Measurements from ENCODE around the gene SLFN14.
A peak's percentile ranks its signal among the peaks of the same experiment; 100 is the strongest.
"Not testable (repeated sequence)": the region's sequence is repeated elsewhere in the genome, so short reads cannot be mapped to it uniquely, and the experiment has no call there.

SLFN14 gene

GRCh38 chr17:35519906-35520442 lies 40.6 kb downstream of the SLFN14 start:
- no peak overlapping the region for H3K27ac ChIP-seq
- ChIA-PET CTCF (interaction anchor here (0.7 kb wide), 1 partner anchor 27 kb away, joined by 5 read pairs; no protein-coding TSS in a partner anchor), POLR2A (ENCODE audit: low non-redundant PET) (no interaction called here)
- TF ChIP-seq, protein P1, sequence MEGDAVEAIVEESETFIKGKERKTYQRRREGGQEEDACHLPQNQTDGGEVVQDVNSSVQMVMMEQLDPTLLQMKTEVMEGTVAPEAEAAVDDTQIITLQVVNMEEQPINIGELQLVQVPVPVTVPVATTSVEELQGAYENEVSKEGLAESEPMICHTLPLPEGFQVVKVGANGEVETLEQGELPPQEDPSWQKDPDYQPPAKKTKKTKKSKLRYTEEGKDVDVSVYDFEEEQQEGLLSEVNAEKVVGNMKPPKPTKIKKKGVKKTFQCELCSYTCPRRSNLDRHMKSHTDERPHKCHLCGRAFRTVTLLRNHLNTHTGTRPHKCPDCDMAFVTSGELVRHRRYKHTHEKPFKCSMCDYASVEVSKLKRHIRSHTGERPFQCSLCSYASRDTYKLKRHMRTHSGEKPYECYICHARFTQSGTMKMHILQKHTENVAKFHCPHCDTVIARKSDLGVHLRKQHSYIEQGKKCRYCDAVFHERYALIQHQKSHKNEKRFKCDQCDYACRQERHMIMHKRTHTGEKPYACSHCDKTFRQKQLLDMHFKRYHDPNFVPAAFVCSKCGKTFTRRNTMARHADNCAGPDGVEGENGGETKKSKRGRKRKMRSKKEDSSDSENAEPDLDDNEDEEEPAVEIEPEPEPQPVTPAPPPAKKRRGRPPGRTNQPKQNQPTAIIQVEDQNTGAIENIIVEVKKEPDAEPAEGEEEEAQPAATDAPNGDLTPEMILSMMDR (conservative IDR thresholded peaks at IDR 0.05; ENCODE audit: low read depth), result no peak
- DNase-seq (ENCODE audit: low spot score), result no peak

GRCh38 chr17:35519439-35519838 lies 41.2 kb downstream of the SLFN14 start:
- POLR2A ChIA-PET (ENCODE audit: low non-redundant PET), result no interaction called here
- H3K27ac ChIP-seq, result no peak overlapping the region
- DNase-seq (ENCODE audit: low spot score), result peak; percentile 80
- CTCF ChIA-PET, result no interaction called here
- TF ChIP-seq, protein P1 (conservative IDR thresholded peaks at IDR 0.05; ENCODE audit: low read depth), result no peak

DNA sequence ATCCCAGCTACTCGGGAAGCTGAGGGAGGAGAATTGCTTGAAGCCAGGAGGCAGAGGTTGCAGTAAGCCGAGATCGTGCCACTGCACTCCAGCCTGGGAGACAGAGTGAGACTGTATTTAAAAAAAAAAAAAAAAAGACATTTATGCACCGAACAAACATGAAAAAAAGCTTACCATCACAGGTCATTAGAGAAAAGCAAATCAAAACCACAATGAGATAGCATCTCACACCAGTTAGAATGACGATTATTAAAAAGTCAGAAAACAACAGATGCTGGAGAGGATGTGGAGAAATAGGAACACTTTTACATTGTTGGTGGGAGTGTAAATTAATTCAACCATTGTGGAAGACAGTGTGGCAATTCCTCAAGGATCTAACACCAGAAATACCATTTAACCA lies 42.2 kb downstream of the SLFN14 start:
- POLR2A ChIA-PET (ENCODE audit: low non-redundant PET); CTCF ChIA-PET; DNase-seq (ENCODE audit: low spot score); H3K27ac ChIP-seq: not testable (repeated sequence)

DNA sequence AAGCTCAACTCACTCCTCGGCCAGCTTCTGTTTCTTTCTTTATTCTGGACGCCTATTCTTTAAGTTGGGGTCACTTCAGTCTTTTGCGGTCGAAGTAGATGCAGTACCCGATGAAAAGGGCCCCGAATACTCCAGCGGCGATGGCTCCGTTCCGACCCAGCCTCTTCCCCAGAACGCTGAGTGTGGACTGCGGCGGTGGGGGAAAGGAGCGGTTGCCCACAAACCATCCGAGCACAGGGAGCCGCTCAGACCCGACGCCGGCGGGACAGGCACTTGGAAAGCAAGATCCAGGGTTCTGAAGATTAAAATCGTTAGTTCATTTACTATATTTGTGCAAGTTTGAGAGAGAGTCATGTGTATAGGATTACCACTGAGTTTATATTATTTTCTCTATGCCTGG lies 45.6 kb downstream of the SLFN14 start:
- ChIA-PET CTCF (no interaction called here), POLR2A (ENCODE audit: low non-redundant PET) (no interaction called here)
- DNase-seq (ENCODE audit: low spot score), result no peak
- no peak overlapping the region for H3K27ac ChIP-seq
- TF ChIP-seq, protein P1 (conservative IDR thresholded peaks at IDR 0.05; ENCODE audit: low read depth), result no peak

GRCh38 chr17:35514564-35514963 lies 46.1 kb downstream of the SLFN14 start:
- TF ChIP-seq, protein P1 (conservative IDR thresholded peaks at IDR 0.05; ENCODE audit: low read depth), result no peak
- ChIA-PET POLR2A (ENCODE audit: low non-redundant PET) (no interaction called here), CTCF (interaction anchor here (0.9 kb wide), 1 partner anchor 25 kb away, joined by 3 read pairs; no protein-coding TSS in a partner anchor)
- no peak for DNase-seq (ENCODE audit: low spot score)
- H3K27ac ChIP-seq, result no peak overlapping the region

All from RWPE1 (cell line).